Measurements from ENCODE around the gene DTWD1.
"Not testable (repeated sequence)": the region's sequence is repeated elsewhere in the genome, so short reads cannot be mapped to it uniquely, and the experiment has no call there.

The DTWD1 gene

DNA sequence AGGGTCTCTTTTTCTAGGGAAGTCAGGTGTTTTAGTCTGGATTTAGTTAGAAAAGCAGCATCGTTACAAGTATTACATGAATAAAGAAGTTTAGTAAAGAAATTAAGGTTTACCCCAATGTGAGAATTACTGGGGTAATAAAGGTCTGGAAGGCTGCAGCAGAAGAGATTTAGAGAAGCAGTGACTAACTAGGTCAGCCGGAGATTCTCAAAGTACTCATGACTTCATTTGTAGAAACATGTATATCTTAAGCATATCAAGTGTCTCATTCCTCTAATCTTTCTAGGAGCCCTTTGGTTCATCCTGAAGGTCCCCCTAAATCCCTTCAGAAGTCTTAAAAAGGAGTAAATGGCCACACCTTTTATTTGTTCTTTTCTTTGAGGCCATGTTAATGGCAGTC, 26.0 kb downstream of the DTWD1 start:
- DNase-seq (ENCODE audit: low read depth) = no peak

DNA sequence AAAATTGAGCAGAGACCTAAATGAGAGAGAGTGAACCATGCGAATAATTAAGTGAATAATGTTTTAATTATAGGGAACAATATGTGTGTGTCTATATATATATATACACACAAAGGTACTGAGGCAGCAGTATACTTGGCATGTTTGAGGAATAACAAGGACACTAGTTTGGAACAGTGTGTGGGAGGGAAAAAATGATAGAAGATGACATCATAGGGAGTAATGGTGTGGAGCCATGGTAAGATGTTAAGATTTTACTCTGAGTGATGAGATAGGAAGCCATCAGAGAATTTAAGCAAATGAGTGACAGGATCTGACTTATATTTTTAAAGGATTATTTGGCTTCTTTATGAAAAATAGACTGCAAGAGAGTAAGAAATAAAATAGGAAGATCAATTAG, 29.1 kb downstream of the DTWD1 start:
- no peak for DNase-seq (ENCODE audit: low read depth)

DNA sequence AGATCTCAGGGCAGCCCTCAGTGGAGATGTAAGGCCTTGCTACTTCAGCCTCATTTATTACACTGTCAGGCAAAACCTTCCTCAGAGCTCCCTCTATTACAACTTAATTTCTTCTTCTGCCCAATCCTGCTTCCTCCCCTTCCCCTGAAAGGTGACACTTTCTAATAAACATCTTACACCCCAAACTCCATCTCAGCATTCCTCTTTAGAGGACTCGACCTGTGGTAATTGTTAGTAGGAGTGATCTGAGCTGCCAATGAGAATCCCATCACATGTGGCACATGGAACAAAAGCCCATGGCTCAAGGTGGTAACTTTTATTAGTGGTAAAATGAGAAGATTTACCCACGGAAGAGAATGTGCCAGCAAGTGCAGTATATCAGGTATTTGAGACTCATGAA, 29.8 kb downstream of the DTWD1 start:
- DNase-seq (ENCODE audit: low read depth) = no peak

- DNase-seq (ENCODE audit: low read depth) = no peak
Observed at GRCh38 chr15:49652922-49653321, 32.1 kb downstream of the DTWD1 start.

DNA sequence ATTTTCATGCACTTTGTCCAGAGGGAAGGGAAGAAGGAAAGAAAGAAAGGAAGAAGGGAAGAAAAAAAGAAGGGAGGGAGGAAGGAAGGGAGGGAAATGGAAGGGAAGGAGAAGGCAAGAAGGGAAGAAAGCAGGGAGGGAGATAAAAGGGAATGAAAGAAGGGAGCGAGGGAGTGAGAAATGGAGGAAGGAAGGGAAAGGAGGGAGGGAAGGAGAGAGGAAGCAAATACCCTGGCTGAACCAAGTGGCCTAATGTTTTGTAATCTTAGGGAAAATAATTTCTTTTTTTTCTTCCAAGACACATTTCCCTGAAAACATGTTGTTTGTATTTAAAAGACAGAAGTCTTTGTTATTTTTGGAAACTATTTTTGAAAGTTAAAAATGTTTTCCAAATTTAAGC, 35.9 kb downstream of the DTWD1 start:
- DNase-seq (ENCODE audit: low read depth) = no peak

- DNase-seq (ENCODE audit: low read depth) = no peak
Observed at GRCh38 chr15:49664716-49665115, 43.9 kb downstream of the DTWD1 start.

- not testable (repeated sequence) for DNase-seq (ENCODE audit: low read depth)
Observed at GRCh38 chr15:49666486-49666885, 45.6 kb downstream of the DTWD1 start.

GRCh38 chr15:49669288-49669687, 48.4 kb downstream of the DTWD1 start:
- no peak for DNase-seq (ENCODE audit: low read depth)

- DNase-seq (ENCODE audit: low read depth) = no peak
Observed at GRCh38 chr15:49673861-49674260, 53.0 kb downstream of the DTWD1 start.

GRCh38 chr15:49674370-49674769, 53.5 kb downstream of the DTWD1 start:
- DNase-seq (ENCODE audit: low read depth) = no peak

- no peak for DNase-seq (ENCODE audit: low read depth)
Observed at GRCh38 chr15:49675041-49675440, 54.2 kb downstream of the DTWD1 start.

- DNase-seq (ENCODE audit: low read depth) = no peak
Observed at GRCh38 chr15:49678655-49679054, 57.8 kb downstream of the DTWD1 start.

DNA sequence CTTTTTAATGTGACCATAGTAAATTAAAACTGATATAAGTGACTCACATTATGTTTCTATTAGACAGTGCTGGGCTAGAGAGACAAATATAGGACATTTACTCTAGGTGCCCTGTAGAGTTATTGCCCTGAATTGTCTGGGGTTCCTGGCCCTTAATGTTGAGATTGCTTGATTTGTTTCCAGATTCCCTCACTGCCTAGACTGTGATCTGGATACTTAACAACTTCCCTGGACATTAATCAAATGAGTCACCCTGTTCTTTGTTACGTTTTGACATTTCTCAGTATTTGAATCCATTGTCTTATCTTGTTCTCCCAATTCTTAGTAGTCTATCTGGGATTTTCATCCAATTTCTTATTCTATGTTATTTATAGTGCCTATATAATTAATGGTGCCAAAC, 65.8 kb downstream of the DTWD1 start:
- DNase-seq (ENCODE audit: low read depth) = no peak

GRCh38 chr15:49688135-49688790, 67.4 kb downstream of the DTWD1 start:
- DNase-seq (ENCODE audit: low read depth) = no peak

DNA sequence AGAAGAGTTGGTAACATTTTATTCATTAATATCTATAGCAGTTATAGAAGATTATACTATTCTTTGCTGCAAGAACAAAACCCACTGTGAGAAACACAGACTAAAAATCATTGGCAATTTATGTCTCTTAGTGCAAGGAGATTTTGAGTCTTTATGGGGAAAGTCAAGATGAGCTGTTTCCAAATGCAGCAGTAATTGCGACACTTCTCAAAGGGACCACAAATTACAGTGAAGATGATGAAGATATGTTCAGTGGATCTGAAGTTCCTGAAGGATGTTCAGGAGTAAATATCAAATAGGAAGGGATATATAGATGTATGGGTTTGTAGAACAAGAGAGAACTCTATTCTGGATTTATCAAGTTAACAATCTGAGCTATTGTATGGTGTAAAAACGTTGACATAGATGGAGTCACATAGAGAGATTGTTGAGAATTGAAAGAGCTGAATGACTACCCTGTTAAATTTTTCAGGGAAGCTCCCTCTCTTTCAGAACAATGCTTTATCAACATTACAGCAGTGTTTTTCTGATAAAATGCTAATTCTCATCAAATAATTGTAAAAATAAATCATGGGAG, 71.8 kb downstream of the DTWD1 start:
- DNase-seq (ENCODE audit: low read depth) = no peak

- DNase-seq (ENCODE audit: low read depth) = no peak
Observed at GRCh38 chr15:49693498-49693897, 72.7 kb downstream of the DTWD1 start.

GRCh38 chr15:49696433-49696832, 75.6 kb downstream of the DTWD1 start:
- no peak for DNase-seq (ENCODE audit: low read depth)

DNA sequence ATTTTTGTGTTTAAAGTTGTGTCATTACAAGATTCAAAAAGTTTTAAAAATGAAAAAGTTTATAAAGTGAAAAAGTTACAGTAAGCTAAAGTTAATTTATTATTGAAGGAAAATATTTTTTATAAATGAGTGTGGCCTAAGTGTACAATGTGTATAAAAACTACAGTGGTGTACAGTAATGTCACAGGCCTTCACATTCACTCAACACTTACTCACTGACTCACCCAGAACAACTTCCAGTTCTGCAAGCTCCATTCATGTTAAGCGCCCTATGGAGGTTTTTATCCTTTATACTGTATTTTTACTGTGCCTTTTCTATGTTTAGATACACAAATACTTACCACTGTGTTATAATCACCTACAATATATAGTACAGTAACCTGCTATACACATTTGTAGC, 76.3 kb downstream of the DTWD1 start:
- no peak for DNase-seq (ENCODE audit: low read depth)

DNA sequence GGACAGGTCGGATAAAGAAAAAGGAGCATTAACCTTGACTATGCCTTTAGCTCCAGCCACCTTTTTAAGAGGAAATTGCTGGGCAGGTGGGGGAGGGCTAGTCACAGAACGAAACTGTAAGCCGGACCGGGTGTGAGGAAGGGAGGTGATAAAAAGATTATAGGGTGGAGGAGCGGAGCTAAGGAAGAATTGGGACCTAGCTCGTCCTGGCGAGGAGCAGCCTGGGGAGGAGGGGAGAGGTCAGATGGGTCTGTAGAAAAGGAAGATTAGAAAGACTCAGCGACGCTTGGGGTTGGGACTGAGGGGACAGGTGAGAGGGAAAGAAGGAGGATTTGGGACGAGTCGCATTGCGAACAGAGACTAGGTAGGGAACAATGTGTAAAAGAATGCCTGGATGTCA, 82.1 kb downstream of the DTWD1 start:
- DNase-seq (ENCODE audit: low read depth) = not testable (repeated sequence)

All from stimulated activated CD8-positive, alpha-beta memory T cell treated with anti-CD3 and anti-CD28 coated beads, Interleukin-4, amount 100 ng/mL, for 24 hours (primary cell).